Thyroid gland (tissue), 4 donors: ENCODE data around the gene SLC9B2. TPM values are rescaled to one million over a fixed set of nuclear protein-coding genes. Genes with fewer than 3 reads are reported as not detected.

Experiments
- DNase-seq, 2 donors: peaks; one replicate each; pipeline ENCODE4 v3.0.0-alpha.2; 2019
- H3K27ac ChIP-seq, 3 donors: fragments of 200-600 bp; sonication (generic); 1 replicate in 2 of 3; 2 replicates in 1 of 3; pipeline ENCODE4 v1.5.1; 2016 to 2019; ENCODE audit warnings: mild to moderate bottlenecking in 1 of 3, moderate library complexity in 1 of 3
- H3K27me3 ChIP-seq: fragments of 200-600 bp; sonication (generic); one replicate; pipeline ENCODE4 v1.5.1; 2019
- H3K36me3 ChIP-seq, 2 donors: fragments of 200-600 bp; sonication (generic); one replicate each; pipeline ENCODE4 v1.5.1; 2016 to 2019
- H3K4me1 ChIP-seq, 2 donors: fragments of 200-600 bp; sonication (generic); one replicate each; pipeline ENCODE4 v1.5.1; 2017 to 2019
- H3K4me3 ChIP-seq, 3 donors: fragments of 200-600 bp; sonication (generic); replicated peaks in 1 of 3; 1 replicate in 2 of 3; 2 replicates in 1 of 3; pipeline ENCODE4 v1.5.1; 2016; ENCODE audit warnings: mild to moderate bottlenecking in 1 of 3
- H3K9me3 ChIP-seq: fragments of 200-600 bp; sonication (generic); one replicate; pipeline ENCODE4 v1.5.1; 2017
- POLR2A ChIP-seq, 2 donors: fragments of 450-650 bp; IDR thresholded peaks; one replicate each; pipeline ENCODE4 v1.6.1; 2017; ENCODE audit warnings: antibody characterized with exemption in 2 of 2, mild to moderate bottlenecking in 2 of 2, moderate library complexity in 1 of 2
- WGBS, 2 donors: methylation state at CpG; one replicate each; pipeline ENCODE4 v1.1.5; 2017; 5-methylcytosine and 5-hydroxymethylcytosine counted together
- intact Hi-C: fragments of 100-400 bp; cut with DNase I; formaldehyde crosslinking; loops from one replicate; pipeline ENCODE4 v1.15.1; 2023
- total RNA-seq, 4 donors: library from RNA; depleted of rRNA; stranded (reverse); fragments of >200 nt; gene quantifications; one replicate each; pipeline ENCODE4 v1.2.3, GENCODE V29; 2016
- TF ChIP-seq, protein P1 (sequence below), 6 experiments: fragments of 200-600 bp in 3 of 6; fragments of 450-650 bp in 3 of 6; sonication (generic) in 3 of 6; IDR thresholded peaks; one replicate each; pipeline ENCODE4 v1.5.1; 2016 to 2019; ENCODE audit warnings: antibody characterized with exemption in 6 of 6, mild to moderate bottlenecking in 2 of 6, inconsistent platforms in 1 of 6, moderate library complexity in 1 of 6

The SLC9B2 gene
- total RNA-seq, 4 donors from 2014 or later: 3.9 to 9.5 (median 7.1) TPM

DNA sequence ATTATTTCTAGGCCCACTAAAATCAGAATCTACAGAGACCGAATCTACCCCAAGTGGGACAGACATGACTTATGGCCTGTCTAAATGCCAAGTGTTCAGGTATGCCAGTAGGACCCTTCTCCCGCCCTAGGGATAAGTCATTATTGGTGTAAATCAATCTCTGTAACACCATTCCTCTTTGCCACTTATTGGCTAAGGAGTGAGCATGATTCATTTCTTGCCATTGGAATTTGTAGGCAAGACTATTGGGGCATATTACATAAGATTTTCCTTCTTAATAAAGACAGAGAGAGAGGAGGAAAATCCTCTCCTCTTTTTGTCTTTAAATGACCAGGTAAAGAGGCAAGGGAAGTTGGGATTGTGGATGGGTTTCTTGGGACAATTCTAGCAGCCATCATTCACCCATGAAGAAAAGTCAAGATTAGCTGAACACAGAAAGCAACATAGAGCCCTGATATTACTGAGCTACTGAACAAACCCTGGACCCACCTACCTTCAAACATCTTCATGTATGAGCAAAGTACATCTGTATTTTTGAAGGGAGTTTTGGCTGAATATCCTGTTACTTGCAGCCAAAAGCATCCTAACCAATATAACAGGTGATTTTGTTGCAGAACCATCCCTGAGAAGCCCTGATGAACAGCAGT lies 2.6 kb downstream of the SLC9B2 start:
- Histone ChIP-seq H3K4me1 (no peaks in the 10 kb centered on the region), H3K4me3 (no peak overlapping the region), H3K9me3 (no peaks in the 10 kb centered on the region), H3K36me3 (no peaks in the 10 kb centered on the region), H3K27ac (no peak overlapping the region), H3K27me3 (no peaks in the 10 kb centered on the region)
- TF ChIP-seq, protein P1, sequence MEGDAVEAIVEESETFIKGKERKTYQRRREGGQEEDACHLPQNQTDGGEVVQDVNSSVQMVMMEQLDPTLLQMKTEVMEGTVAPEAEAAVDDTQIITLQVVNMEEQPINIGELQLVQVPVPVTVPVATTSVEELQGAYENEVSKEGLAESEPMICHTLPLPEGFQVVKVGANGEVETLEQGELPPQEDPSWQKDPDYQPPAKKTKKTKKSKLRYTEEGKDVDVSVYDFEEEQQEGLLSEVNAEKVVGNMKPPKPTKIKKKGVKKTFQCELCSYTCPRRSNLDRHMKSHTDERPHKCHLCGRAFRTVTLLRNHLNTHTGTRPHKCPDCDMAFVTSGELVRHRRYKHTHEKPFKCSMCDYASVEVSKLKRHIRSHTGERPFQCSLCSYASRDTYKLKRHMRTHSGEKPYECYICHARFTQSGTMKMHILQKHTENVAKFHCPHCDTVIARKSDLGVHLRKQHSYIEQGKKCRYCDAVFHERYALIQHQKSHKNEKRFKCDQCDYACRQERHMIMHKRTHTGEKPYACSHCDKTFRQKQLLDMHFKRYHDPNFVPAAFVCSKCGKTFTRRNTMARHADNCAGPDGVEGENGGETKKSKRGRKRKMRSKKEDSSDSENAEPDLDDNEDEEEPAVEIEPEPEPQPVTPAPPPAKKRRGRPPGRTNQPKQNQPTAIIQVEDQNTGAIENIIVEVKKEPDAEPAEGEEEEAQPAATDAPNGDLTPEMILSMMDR (IDR thresholded peaks at IDR 0.05): no peak
- TF ChIP-seq POLR2A (IDR thresholded peaks at IDR 0.05): no peak
- no peak for DNase-seq
- 97% methylated on average over 2 of the region's 2 CpGs for WGBS, 2 donors
- intact Hi-C loops: no loop called here

DNA sequence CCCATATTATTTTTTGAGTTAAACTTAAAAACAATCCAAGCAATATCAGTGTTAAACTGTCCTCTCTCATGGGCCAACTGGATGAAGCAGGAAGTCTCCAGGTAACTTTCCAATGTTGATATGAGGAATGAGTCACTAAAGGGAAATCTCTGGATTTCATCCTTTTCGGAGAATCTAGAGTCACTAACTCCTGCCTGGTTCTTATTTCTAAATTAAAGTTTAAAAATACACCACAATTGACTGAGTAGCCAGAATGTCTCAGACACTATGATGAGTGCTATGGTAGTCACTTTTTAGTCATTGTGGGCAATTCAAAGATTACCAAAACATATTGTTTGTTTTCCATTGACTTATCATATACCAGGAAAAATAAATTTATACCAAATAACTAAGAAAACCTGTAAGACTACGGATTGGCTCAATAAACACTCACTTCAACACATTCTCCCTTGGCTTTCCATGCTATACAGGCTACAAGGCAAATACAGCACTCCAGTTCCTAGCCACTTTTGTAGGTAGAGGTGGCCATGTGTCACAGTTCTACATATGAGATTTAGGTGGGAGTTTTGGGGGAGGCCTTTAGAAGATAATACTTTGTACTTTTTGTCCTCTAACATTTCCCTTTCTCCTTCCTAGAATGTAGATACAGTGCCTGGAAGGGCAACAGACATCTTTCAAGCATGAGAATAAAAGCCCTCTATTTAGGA lies 8.6 kb downstream of the SLC9B2 start:
- Histone ChIP-seq H3K9me3 (no peaks in the 10 kb centered on the region), H3K4me3 (no peak overlapping the region), H3K27ac (no peak overlapping the region), H3K36me3 (no peaks in the 10 kb centered on the region), H3K27me3 (no peaks in the 10 kb centered on the region), H3K4me1 (no peaks in the 10 kb centered on the region)
- no peak for DNase-seq
- intact Hi-C loops: no loop called here
- 93% methylated on average over 2 of the region's 2 CpGs for WGBS, 2 donors
- TF ChIP-seq, protein P1 (IDR thresholded peaks at IDR 0.05): no peak
- TF ChIP-seq POLR2A (IDR thresholded peaks at IDR 0.05): no peak

- H3K4me1 ChIP-seq: no peaks in the 10 kb centered on the region
- no peaks in the 10 kb centered on the region for H3K36me3 ChIP-seq
- no peak for DNase-seq
- whole genome bisulfite sequencing, 2 donors: 95 to 97% methylated on average over 2 of the region's 2 CpGs
- H3K27ac ChIP-seq: no peak overlapping the region
- intact Hi-C loops: no loop called here
- H3K9me3 ChIP-seq: no peaks in the 10 kb centered on the region
- no peak overlapping the region for H3K4me3 ChIP-seq
- no peaks in the 10 kb centered on the region for H3K27me3 ChIP-seq
- TF ChIP-seq, protein P1 (IDR thresholded peaks at IDR 0.05): no peak
- TF ChIP-seq POLR2A (IDR thresholded peaks at IDR 0.05): no peak
These were observed 16.0 kb downstream of the SLC9B2 start for GRCh38 chr4:103060453-103061148.

DNA sequence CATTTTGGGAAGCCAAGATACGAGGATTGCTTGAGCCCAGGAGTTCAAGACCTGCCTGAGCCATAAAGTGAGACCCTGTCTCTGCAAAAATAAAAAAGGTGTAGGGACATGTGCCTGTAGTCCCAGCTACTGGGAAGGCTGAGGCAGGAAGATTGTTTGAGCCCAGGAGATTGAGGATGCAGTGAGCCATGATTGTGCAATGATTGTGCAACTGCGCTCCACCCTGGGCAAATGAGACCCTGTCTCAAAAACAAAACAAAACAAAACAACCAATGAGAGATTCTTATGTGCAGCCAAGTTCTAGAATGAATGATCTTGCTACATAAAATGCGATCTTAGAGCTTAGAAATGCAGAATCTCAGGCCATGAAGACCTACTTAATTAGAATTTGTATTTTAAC lies 22.5 kb downstream of the SLC9B2 start:
- DNase-seq: no peak
- no peaks in the 10 kb centered on the region for H3K27me3 ChIP-seq
- 94 to 95% methylated on average over 3 of the region's 3 CpGs for WGBS, 2 donors
- H3K36me3 ChIP-seq: no peaks in the 10 kb centered on the region
- TF ChIP-seq POLR2A (IDR thresholded peaks at IDR 0.05): no peak
- TF ChIP-seq, protein P1 (IDR thresholded peaks at IDR 0.05): no peak
- intact Hi-C loops: no loop called here
- H3K4me1 ChIP-seq: no peaks in the 10 kb centered on the region
- no peaks in the 10 kb centered on the region for H3K9me3 ChIP-seq
- no peak overlapping the region for H3K4me3 ChIP-seq
- H3K27ac ChIP-seq: no peak overlapping the region

- Histone ChIP-seq H3K4me3 (no peak overlapping the region), H3K27me3 (no peaks in the 10 kb centered on the region), H3K4me1 (no peaks in the 10 kb centered on the region), H3K27ac (no peak overlapping the region), H3K9me3 (no peaks in the 10 kb centered on the region), H3K36me3 (no peaks in the 10 kb centered on the region)
- TF ChIP-seq, protein P1 (IDR thresholded peaks at IDR 0.05): no peak
- TF ChIP-seq POLR2A (IDR thresholded peaks at IDR 0.05): no peak
- intact Hi-C loops: no loop called here
- DNase-seq: no peak
- WGBS, 2 donors: 76 to 81% methylated on average over 3 of the region's 3 CpGs
These were observed 23.8 kb downstream of the SLC9B2 start for GRCh38 chr4:103052779-103053178.
